B cell (primary cell): ENCODE data around the gene IPCEF1. TPM values are rescaled to one million over a fixed set of nuclear protein-coding genes. Genes with fewer than 3 reads are reported as not detected.

Experiments
- ATAC-seq: fragments of 200-7000 bp; cut with Tn5 transposase; one replicate; pipeline ENCODE4 v1.10.0; 2021; ENCODE audit warnings: low read depth, mild to moderate bottlenecking, moderate number of reproducible peaks, moderate library complexity
- CTCF ChIA-PET: fragments of 350-600 bp; sonication (Branson Sonifier 250); formaldehyde crosslinking; loops from one replicate; lab custom pipeline; 2021; ENCODE audit warnings: antibody characterized with exemption, inconsistent platforms; lab: Charles Lee
- POLR2A ChIA-PET: fragments of 350-600 bp; sonication (Branson Sonifier 250); formaldehyde crosslinking; loops from one replicate; lab custom pipeline; 2021; ENCODE audit warnings: antibody characterized with exemption; lab: Charles Lee
- DNase-seq: peaks from one replicate; pipeline ENCODE4 v3.0.0; 2013
- H2AFZ ChIP-seq: 2 replicates; pipeline ENCODE4 v1.6.1; 2012; ENCODE audit warnings: mild to moderate bottlenecking, low read depth, low read length; ENCODE audit not compliant: insufficient read depth, poor library complexity, severe bottlenecking
- H3K27ac ChIP-seq, 2 donors: 1 replicate in 1 of 2; 2 replicates in 1 of 2; pipeline ENCODE4 v1.5.1; 2012 to 2013; ENCODE audit warnings: low read length in 2 of 2, mild to moderate bottlenecking in 2 of 2, moderate library complexity in 1 of 2
- H3K27me3 ChIP-seq, 4 experiments: fragments of 200-600 bp in 1 of 4; sonication (generic) in 1 of 4; replicated peaks in 1 of 4; 1 replicate in 2 of 4; 2 replicates in 2 of 4; pipeline versions ENCODE4 v1.6.1 to v1.7.0; 2013 to 2016; ENCODE audit warnings: low read length in 3 of 4, mild to moderate bottlenecking in 2 of 4, mixed read lengths in 1 of 4, moderate library complexity in 1 of 4; ENCODE audit not compliant: insufficient read depth in 4 of 4, control insufficient read depth in 3 of 4; ENCODE audit errors: control extremely low read depth in 1 of 4
- H3K36me3 ChIP-seq, 2 experiments: replicated peaks in 1 of 2; 1 replicate in 1 of 2; 2 replicates in 1 of 2; pipeline versions ENCODE4 v1.6.1 to v1.7.1; 2013; ENCODE audit warnings: low read length in 1 of 2; ENCODE audit not compliant: insufficient read depth in 2 of 2, control insufficient read depth in 1 of 2; ENCODE audit errors: control extremely low read depth in 1 of 2, extremely low read depth in 1 of 2
- H3K4me1 ChIP-seq, 2 donors: fragments of 200-600 bp in 1 of 2; sonication (generic) in 1 of 2; 1 replicate in 1 of 2; 2 replicates in 1 of 2; pipeline versions ENCODE4 v1.5.1 to v1.6.1; 2013 to 2017; ENCODE audit warnings: low read length in 2 of 2; ENCODE audit not compliant: control insufficient read depth in 2 of 2, insufficient read depth in 2 of 2
- H3K4me2 ChIP-seq: replicated peaks from 2 replicates; pipeline ENCODE3; 2012; ENCODE audit warnings: mild to moderate bottlenecking, low read depth, low read length; ENCODE audit not compliant: poor library complexity, severe bottlenecking
- H3K4me3 ChIP-seq, 5 experiments: fragments of 200-600 bp in 1 of 5; sonication (generic) in 1 of 5; 1 replicate in 3 of 5; 2 replicates in 2 of 5; pipeline versions ENCODE4 v1.5.1 to v1.7.0; 2011 to 2016; ENCODE audit warnings: low read length in 4 of 5, mild to moderate bottlenecking in 4 of 5, low read depth in 2 of 5, control low read depth in 1 of 5, moderate library complexity in 1 of 5; ENCODE audit not compliant: insufficient read depth in 1 of 5; ENCODE audit errors: control extremely low read depth in 1 of 5, extremely low read depth in 1 of 5
- H3K79me2 ChIP-seq: fragments of 200-600 bp; sonication (generic); one replicate; pipeline ENCODE4 v1.6.0; 2016; ENCODE audit warnings: low read length; ENCODE audit not compliant: control insufficient read depth, insufficient read depth
- H3K9ac ChIP-seq: fragments of 200-600 bp; sonication (generic); 2 replicates; pipeline ENCODE4 v1.6.1; 2017; ENCODE audit warnings: mild to moderate bottlenecking, low read length, moderate library complexity
- H3K9me3 ChIP-seq, 3 donors: one replicate each; pipeline versions ENCODE4 v1.6.1 to v1.7.1; 2013; ENCODE audit warnings: low read length in 2 of 3; ENCODE audit not compliant: control insufficient read depth in 2 of 3, insufficient read depth in 1 of 3; ENCODE audit errors: control extremely low read depth in 1 of 3
- H4K20me1 ChIP-seq: 2 replicates; pipeline ENCODE4 v1.6.0; 2012; ENCODE audit warnings: mild to moderate bottlenecking, low read length; ENCODE audit not compliant: insufficient read depth, control insufficient read depth, poor library complexity, severe bottlenecking
- H3K27ac Mint-ChIP-seq: one replicate; pipeline ENCODE4 v1.8.0; 2021; ENCODE audit warnings: mixed read lengths
- H3K27me3 Mint-ChIP-seq: one replicate; pipeline ENCODE4 v1.8.0; 2021; ENCODE audit warnings: mixed read lengths
- H3K4me1 Mint-ChIP-seq: one replicate; pipeline ENCODE4 v1.8.0; 2021; ENCODE audit warnings: mixed read lengths
- H3K4me3 Mint-ChIP-seq: one replicate; pipeline ENCODE4 v1.8.0; 2021; ENCODE audit warnings: mixed read lengths
- H3K9me3 Mint-ChIP-seq: one replicate; pipeline ENCODE4 v1.8.0; 2022; ENCODE audit warnings: mixed read lengths; ENCODE audit not compliant: insufficient read depth
- EZH2 ChIP-seq: IDR thresholded peaks from 2 replicates; pipeline ENCODE4 v1.6.1; 2012; ENCODE audit warnings: borderline replicate concordance, low read depth, mild to moderate bottlenecking, moderate library complexity, low read length; ENCODE audit not compliant: insufficient read depth, poor library complexity, severe bottlenecking
- WGBS: methylation state at CpG from one replicate; pipeline ENCODE4 v1.1.5; 2013; ENCODE audit warnings: missing lambda C conversion rate; ENCODE audit not compliant: insufficient coverage; 5-methylcytosine and 5-hydroxymethylcytosine counted together
- intact Hi-C: fragments of 100-400 bp; cut with micrococcal nuclease; formaldehyde crosslinking; loops from one replicate; pipeline ENCODE4 v1.10.0; 2022
- polyA plus RNA-seq: library from polyadenylated mRNA; depleted of rRNA; stranded (reverse); fragments of >200 nt; gene quantifications from 2 replicates; pipeline ENCODE4 v1.2.3, GENCODE V29; 2012
- total RNA-seq, 2 donors: library from RNA; stranded (reverse); fragments of 120-200 nt in 1 of 2; gene quantifications; 1 replicate in 1 of 2; 2 replicates in 1 of 2; pipeline versions ENCODE4 v1.2.3 to v1.2.4, GENCODE V29; 2013 to 2022
- TF ChIP-seq, protein P1 (sequence below): fragments of 200-600 bp; IDR thresholded peaks from one replicate; pipeline ENCODE4 v1.8.0; 2022; ENCODE audit warnings: antibody characterized with exemption, mild to moderate bottlenecking

IPCEF1 gene
- total and polyA plus RNA-seq, 2 donors (not counting 1 experiment from before 2014, with no cell fraction given) = 0.22 to 0.94 TPM

DNA sequence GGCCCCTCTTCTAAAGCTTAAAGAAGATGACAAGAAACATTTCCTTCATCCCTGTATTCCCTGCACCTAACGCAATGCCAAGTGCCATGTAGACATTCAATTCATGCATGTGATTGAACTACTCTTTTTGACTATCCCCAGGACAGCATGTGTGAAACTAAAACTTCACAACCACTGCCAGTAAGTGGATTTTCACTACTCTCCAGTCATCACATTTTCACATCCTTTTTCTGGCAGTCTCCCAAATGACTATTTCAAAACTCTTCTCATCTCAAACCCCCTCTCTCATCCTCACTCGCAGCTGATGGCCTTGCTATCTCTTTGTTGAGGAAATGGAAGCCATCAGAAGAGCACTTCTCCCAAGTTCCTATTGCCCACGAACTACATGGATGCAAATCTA is 194.9 kb downstream of the IPCEF1 start:
- WGBS = 53% methylated on average over 3 of the region's 3 CpGs
- Histone ChIP-seq H3K9ac (no peak overlapping the region), H3K27me3 (no peaks in the 10 kb centered on the region), H3K4me3 (no peak overlapping the region), H3K36me3 (no peaks in the 10 kb centered on the region), H3K27ac (no peak overlapping the region), H3K79me2 (no peaks in the 10 kb centered on the region), H3K9me3 (peaks cover 0 to 5% (median 0%) of the 10 kb centered on the region in 3 donors), H3K4me1 (peaks cover 8 to 11% of the 10 kb centered on the region in 2 donors), H2AFZ (no peak overlapping the region), H4K20me1 (no peaks in the 10 kb centered on the region), H3K4me2 (no peak overlapping the region)
- Mint-ChIP-seq H3K4me3 (no peak overlapping the region), H3K27me3 (no peaks in the 10 kb centered on the region), H3K27ac (no peak overlapping the region), H3K9me3 (no peaks in the 10 kb centered on the region), H3K4me1 (peaks cover 11% of the 10 kb centered on the region)
- ATAC-seq (no peak), DNase-seq (no peak)
- ChIA-PET CTCF (interaction anchor here (0.7 to 1.0 kb wide), 2 partner anchors 208 to 1161 kb away, joined by 3 to 4 read pairs; no protein-coding TSS in a partner anchor), POLR2A (no interaction called here)
- TF ChIP-seq, protein P1, sequence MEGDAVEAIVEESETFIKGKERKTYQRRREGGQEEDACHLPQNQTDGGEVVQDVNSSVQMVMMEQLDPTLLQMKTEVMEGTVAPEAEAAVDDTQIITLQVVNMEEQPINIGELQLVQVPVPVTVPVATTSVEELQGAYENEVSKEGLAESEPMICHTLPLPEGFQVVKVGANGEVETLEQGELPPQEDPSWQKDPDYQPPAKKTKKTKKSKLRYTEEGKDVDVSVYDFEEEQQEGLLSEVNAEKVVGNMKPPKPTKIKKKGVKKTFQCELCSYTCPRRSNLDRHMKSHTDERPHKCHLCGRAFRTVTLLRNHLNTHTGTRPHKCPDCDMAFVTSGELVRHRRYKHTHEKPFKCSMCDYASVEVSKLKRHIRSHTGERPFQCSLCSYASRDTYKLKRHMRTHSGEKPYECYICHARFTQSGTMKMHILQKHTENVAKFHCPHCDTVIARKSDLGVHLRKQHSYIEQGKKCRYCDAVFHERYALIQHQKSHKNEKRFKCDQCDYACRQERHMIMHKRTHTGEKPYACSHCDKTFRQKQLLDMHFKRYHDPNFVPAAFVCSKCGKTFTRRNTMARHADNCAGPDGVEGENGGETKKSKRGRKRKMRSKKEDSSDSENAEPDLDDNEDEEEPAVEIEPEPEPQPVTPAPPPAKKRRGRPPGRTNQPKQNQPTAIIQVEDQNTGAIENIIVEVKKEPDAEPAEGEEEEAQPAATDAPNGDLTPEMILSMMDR = no peak
- TF ChIP-seq EZH2 = no peak
- intact Hi-C loops = no loop called here

DNA sequence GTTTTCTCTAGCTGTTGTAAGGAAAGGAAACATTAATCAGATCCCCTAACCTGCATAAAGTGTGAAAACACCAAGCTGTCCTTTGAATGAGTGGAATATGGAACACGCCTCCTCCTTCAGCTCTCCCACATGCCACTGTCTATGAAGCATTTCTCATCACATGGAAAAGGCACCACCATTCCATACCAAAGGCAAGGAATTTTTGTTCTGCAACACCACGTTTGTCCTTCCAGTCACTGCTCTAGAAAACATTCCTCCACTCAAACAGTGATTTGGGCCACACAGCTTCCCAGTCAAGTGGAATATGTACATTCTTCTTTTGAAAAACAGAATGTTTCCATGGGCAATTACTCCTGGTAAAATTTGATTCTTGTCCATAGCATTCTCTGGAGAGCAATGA is 197.5 kb downstream of the IPCEF1 start:
- Mint-ChIP-seq H3K9me3 (no peaks in the 10 kb centered on the region), H3K4me1 (peaks cover 21% of the 10 kb centered on the region), H3K4me3 (no peak overlapping the region), H3K27me3 (no peaks in the 10 kb centered on the region), H3K27ac (no peak overlapping the region)
- no peak for TF ChIP-seq EZH2
- TF ChIP-seq, protein P1 = no peak
- Histone ChIP-seq H3K36me3 (no peaks in the 10 kb centered on the region), H3K4me1 (peaks cover 16 to 17% of the 10 kb centered on the region in 2 donors), H3K9ac (no peak overlapping the region), H2AFZ (no peak overlapping the region), H3K4me2 (no peak overlapping the region), H3K27me3 (no peaks in the 10 kb centered on the region), H3K79me2 (no peaks in the 10 kb centered on the region), H4K20me1 (no peaks in the 10 kb centered on the region), H3K4me3 (no peak overlapping the region), H3K27ac (no peak overlapping the region), H3K9me3 (no peaks in the 10 kb centered on the region)
- no peak for ATAC-seq
- no peak for DNase-seq
- WGBS = no CpG with 5 or more reads among the region's 2 CpGs
- intact Hi-C loops = no loop called here
- ChIA-PET CTCF (interaction anchor here (1.0 to 3.9 kb wide), 4 partner anchors 8 to 212 kb away, joined by 3 to 19 read pairs (median 5); no protein-coding TSS in a partner anchor), POLR2A (no interaction called here)
